Psoas muscle (tissue), 8 donors: ENCODE results near the gene CNOT6L. TPM values are rescaled to one million over a fixed set of nuclear protein-coding genes. Genes with fewer than 3 reads are reported as not detected.
A peak's percentile ranks its signal among the peaks of the same experiment; 100 is the strongest.
"Not testable (repeated sequence)": the region's sequence is repeated elsewhere in the genome, so short reads cannot be mapped to it uniquely, and the experiment has no call there.

Source experiments
- ATAC-seq, 4 donors: fragments of 200-7000 bp; cut with Tn5 transposase; one replicate each; pipeline ENCODE4 v1.9.1; 2020; ENCODE audit warnings: moderate library complexity in 3 of 4, mild to moderate bottlenecking in 2 of 4
- DNase-seq, 2 donors: peaks; one replicate each; pipeline ENCODE4 v3.0.0-alpha.2; 2020
- H3K27ac ChIP-seq: fragments of 200-600 bp; one replicate; pipeline ENCODE4 v1.8.0; 2022
- H3K27me3 ChIP-seq, 3 donors: fragments of 200-600 bp in 1 of 3; one replicate each; pipeline versions ENCODE4 v1.6.1 to v1.8.0; 2013 to 2022; ENCODE audit warnings: low read length in 2 of 3, mild to moderate bottlenecking in 2 of 3, moderate library complexity in 1 of 3; ENCODE audit not compliant: insufficient read depth in 3 of 3
- H3K36me3 ChIP-seq, 2 donors: fragments of 200-600 bp in 1 of 2; one replicate each; pipeline versions ENCODE4 v1.6.1 to v1.8.0; 2013 to 2022; ENCODE audit warnings: low read depth in 1 of 2, mild to moderate bottlenecking in 1 of 2, moderate library complexity in 1 of 2; ENCODE audit not compliant: insufficient read depth in 1 of 2
- H3K4me1 ChIP-seq: fragments of 200-600 bp; one replicate; pipeline ENCODE4 v1.8.0; 2022
- H3K4me3 ChIP-seq: fragments of 200-600 bp; one replicate; pipeline ENCODE4 v1.8.0; 2022; ENCODE audit warnings: mild to moderate bottlenecking
- H3K9me3 ChIP-seq: fragments of 200-600 bp; one replicate; pipeline ENCODE4 v1.8.0; 2022
- WGBS, 3 donors: extraction: QIAGEN DNeasy Blood & Tissue Kit; methylation state at CpG; one replicate each; pipeline versions ENCODE4 v1.1.6 to v1.1.7; 2013; 5-methylcytosine and 5-hydroxymethylcytosine counted together
- intact Hi-C, 2 donors: fragments of 100-400 bp; cut with DNase I; formaldehyde crosslinking; loops; one replicate each; pipeline versions ENCODE4 v1.11.0 to v1.14.2; 2022
- long read RNA-seq, 2 donors: library from polyadenylated mRNA; unstranded; transcript quantifications; one replicate each; pipeline ENCODE4 v2.0.0, GENCODE V29; 2021
- polyA plus RNA-seq, 3 donors: library from polyadenylated mRNA; stranded (reverse); fragments of 200-250 nt; gene quantifications; one replicate each; pipeline ENCODE4 v1.2.3, GENCODE V29; 2013
- total RNA-seq, 4 donors: library from RNA; stranded (reverse); fragmentation: NEBNext Ultra II Directional in 2 of 4; extraction: Animal tissue kit (Norgen Biotek cat#: 25700) in 2 of 4; gene quantifications; one replicate each; pipeline versions ENCODE4 v1.2.1 to v1.2.4, GENCODE V29; 2021 to 2023
- TF ChIP-seq, protein P1 (sequence below): fragments of 200-600 bp; IDR thresholded peaks from one replicate; pipeline ENCODE4 v1.8.0; 2022; ENCODE audit warnings: antibody characterized with exemption
- donor health status: healthy with polysubstance abuse.
- donor health status: DM: no; HTN: no; CAD: no; lungs with moderate emphysema.
- donor health status: Bipolar disorder and iron deficiency.
- donor health status: healthy.
- donor health status: DM: yes; HTN: yes; CAD: no.
- donor health status: DM: no; HTN: no; CAD: no.
- donor health status: DM: no; HTN: no; CAD: no.
- donor health status: DM: yes; HTN: yes; CAD: no.

Gene CNOT6L
- total RNA-seq (10 to 100 TPM; 18.0 to 23.3 (median 20.2) TPM), polyA plus RNA-seq (1 to 10 TPM; 2.6 to 6.9 (median 3.5) TPM)
- long read RNA-seq, donor 1, partial matches to known transcripts, result 2 of 6 reads
- long read RNA-seq, donor 1, other reads (novel, unspliced or antisense), result 2 of 6 reads
- long read RNA-seq, donor 2, transcript CNOT6L-206 (12 exons, 1,890 nt), result major isoform, 7 of 9 reads
- long read RNA-seq, donor 2, partial matches to known transcripts, result 0 of 9 reads
- long read RNA-seq, donor 2, other reads (novel, unspliced or antisense), result 2 of 9 reads

- peak within 1 kb of the TSS; percentile 96 for H3K27ac ChIP-seq
- intact Hi-C loops, result no loop called here
- no peaks in the 10 kb centered on the region for H3K36me3 ChIP-seq
- no peaks in the 10 kb centered on the region for H3K9me3 ChIP-seq
- DNase-seq (peak; percentile 76 to 85), ATAC-seq (peak; percentile 57 to 68 (median 60))
- WGBS, 3 donors, result 0 to 1% (median 0%) methylated on average over 52 to 89 of the region's 89 CpGs
- TF ChIP-seq, protein P1, sequence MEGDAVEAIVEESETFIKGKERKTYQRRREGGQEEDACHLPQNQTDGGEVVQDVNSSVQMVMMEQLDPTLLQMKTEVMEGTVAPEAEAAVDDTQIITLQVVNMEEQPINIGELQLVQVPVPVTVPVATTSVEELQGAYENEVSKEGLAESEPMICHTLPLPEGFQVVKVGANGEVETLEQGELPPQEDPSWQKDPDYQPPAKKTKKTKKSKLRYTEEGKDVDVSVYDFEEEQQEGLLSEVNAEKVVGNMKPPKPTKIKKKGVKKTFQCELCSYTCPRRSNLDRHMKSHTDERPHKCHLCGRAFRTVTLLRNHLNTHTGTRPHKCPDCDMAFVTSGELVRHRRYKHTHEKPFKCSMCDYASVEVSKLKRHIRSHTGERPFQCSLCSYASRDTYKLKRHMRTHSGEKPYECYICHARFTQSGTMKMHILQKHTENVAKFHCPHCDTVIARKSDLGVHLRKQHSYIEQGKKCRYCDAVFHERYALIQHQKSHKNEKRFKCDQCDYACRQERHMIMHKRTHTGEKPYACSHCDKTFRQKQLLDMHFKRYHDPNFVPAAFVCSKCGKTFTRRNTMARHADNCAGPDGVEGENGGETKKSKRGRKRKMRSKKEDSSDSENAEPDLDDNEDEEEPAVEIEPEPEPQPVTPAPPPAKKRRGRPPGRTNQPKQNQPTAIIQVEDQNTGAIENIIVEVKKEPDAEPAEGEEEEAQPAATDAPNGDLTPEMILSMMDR, result no peak
- peaks cover 62% of the 10 kb centered on the region for H3K4me1 ChIP-seq
- no peaks in the 10 kb centered on the region for H3K27me3 ChIP-seq
- H3K4me3 ChIP-seq, result peak within 1 kb of the TSS; percentile 86
Observed at GRCh38 chr4:77818602-77819403, at the start of gene CNOT6L. TSS of gene CNOT6L (minus strand) at chr4:77819368. CDS start at chr4:77819308, 60 bp downstream.

- TF ChIP-seq, protein P1, result no peak
- Histone ChIP-seq H3K27me3 (no peaks in the 10 kb centered on the region), H3K9me3 (no peaks in the 10 kb centered on the region), H3K36me3 (peaks cover 0 to 4% of the 10 kb centered on the region in 2 donors), H3K4me1 (peaks cover 10% of the 10 kb centered on the region), H3K4me3 (no peak overlapping the region), H3K27ac (no peak overlapping the region)
- intact Hi-C loops, result loop anchor here in 1 of 2 donors (10.0 kb wide), 1 partner anchor 130 kb away; no protein-coding TSS in a partner anchor
- DNase-seq (no peak), ATAC-seq (no peak)
- WGBS, 3 donors, result 84 to 90% (median 84%) methylated on average over 3 of the region's 3 CpGs
Observed at GRCh38 chr4:77865259-77865658, 46.1 kb upstream of the CNOT6L start.

DNA sequence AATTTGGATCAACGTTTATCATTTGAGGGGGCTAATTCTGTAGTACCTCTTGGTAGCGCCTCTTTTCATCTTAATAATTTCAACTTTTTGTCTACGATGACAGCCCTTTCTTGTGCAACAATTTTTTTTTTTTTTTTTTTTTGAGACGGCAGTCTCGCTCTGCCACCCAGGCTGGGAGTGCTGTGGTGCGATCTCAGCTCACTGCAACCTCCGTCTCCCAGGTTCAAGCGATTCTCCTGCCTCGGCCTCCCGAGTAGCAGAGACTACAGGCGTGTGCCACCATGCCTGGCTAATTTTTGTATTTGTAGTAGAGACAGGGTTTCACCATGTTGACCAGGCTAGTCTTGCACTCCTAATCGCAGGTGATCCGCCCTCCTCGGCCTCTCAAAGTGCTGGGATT lies 44.2 kb upstream of the CNOT6L start:
- WGBS, 3 donors, result 26 to 33% (median 30%) methylated on average over 14 of the region's 14 CpGs
- ATAC-seq, result peak in 2 of 4 donors; percentile 33 to 42
- H3K9me3 ChIP-seq, H3K36me3 ChIP-seq, H3K4me1 ChIP-seq, H3K27me3 ChIP-seq, DNase-seq: not testable (repeated sequence)
- Histone ChIP-seq H3K27ac (peak overlapping the region; percentile 99), H3K4me3 (peak overlapping the region; percentile 95)
- intact Hi-C loops, result loop anchor here in 1 of 2 donors (10.0 kb wide), 1 partner anchor 129 kb away; no protein-coding TSS in a partner anchor

- ATAC-seq (peak; percentile 95 to 97 (median 96)), DNase-seq (peak; percentile 86 to 94)
- H3K27me3 ChIP-seq, result no peaks in the 10 kb centered on the region
- peak within 1 kb of the TSS; percentile 99 for H3K27ac ChIP-seq
- 0 to 1% (median 0%) methylated on average over 33 of the region's 33 CpGs for WGBS, 3 donors
- peaks cover 10% of the 10 kb centered on the region for H3K4me1 ChIP-seq
- intact Hi-C loops, result loop anchor here in 1 of 2 donors (1.0 to 10.0 kb wide), 2 partner anchors 42 to 128 kb away; no protein-coding TSS in a partner anchor
- TF ChIP-seq, protein P1, result no peak
- H3K4me3 ChIP-seq, result peak within 1 kb of the TSS; percentile 95
- no peaks in the 10 kb centered on the region for H3K9me3 ChIP-seq
- H3K36me3 ChIP-seq, result peaks cover 0 to 4% of the 10 kb centered on the region in 2 donors
Observed at GRCh38 chr4:77862478-77863216, 43.5 kb upstream of the CNOT6L start, which contains the start of gene MRPL1. TSS of gene MRPL1 (plus strand) at chr4:77862830. CDS start at chr4:77862849, 19 bp downstream.
